Middle frontal gyrus (tissue), 1 donor: ENCODE measurements around the gene CAPN1.
"Not testable (repeated sequence)": the region's sequence is repeated elsewhere in the genome, so short reads cannot be mapped to it uniquely, and the experiment has no call there.

Source experiments
- DNase-seq: peaks from one replicate; pipeline ENCODE4 v3.0.0-alpha.2; 2015; ENCODE audit warnings: low spot score; ENCODE audit errors: extremely low spot score

CAPN1 gene

DNA sequence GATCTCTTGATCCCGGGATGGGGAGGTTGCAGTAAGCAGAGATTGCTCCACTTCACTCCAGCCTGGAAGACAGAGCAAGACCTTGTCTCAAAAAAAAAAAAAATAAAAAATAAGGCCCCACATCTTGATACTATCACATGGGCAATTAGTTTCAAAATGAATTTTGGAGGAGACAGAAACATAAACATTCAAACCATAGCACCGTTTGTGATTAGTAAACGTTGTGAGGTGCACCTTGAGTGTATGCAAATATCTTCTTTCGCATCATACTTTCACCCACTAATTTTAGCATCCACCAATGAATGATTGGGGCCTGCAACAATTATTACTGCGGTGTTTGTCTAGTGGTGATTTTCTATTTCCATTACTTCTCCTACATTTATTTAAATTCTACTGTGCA, 22.7 kb upstream of the CAPN1 start:
- no peak for DNase-seq

DNA sequence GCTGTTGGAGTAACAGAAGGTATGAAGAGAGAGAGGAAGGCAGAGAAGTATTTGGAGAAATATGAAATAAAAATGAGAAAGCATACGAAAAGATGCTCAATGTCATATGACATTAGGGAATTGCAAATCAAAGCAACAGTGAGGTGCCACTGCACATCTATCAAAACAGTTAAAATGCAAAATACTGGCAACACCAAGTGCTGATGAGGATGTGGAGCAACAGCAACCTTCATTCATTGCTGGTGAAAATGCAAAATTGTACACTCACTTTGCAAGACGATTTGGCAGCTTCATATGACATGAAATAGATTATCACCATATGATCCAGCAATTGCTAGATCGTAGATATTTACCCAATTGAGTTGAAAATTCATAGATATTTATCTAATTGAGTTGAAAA, 21.1 kb upstream of the CAPN1 start:
- no peak for DNase-seq

DNA sequence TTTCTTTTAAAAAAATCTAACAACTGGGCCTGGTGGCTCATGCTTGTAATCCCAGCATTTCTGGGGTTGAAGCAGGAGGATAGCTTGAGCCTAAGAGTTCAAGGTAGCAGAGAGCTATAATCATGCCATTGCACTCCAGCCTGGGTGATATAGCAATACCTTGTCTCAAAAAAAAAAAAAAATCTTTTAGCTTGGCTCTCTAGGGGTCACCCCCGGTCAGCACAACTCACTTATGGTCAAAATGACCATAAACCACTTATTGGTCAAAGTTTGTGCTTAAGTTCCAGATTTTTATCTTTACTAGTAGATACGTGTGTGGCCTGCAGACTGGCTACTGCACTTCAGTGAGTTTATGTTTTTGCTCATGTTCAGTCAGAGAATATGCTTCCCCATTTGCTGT, 18.0 kb upstream of the CAPN1 start:
- no peak for DNase-seq

DNA sequence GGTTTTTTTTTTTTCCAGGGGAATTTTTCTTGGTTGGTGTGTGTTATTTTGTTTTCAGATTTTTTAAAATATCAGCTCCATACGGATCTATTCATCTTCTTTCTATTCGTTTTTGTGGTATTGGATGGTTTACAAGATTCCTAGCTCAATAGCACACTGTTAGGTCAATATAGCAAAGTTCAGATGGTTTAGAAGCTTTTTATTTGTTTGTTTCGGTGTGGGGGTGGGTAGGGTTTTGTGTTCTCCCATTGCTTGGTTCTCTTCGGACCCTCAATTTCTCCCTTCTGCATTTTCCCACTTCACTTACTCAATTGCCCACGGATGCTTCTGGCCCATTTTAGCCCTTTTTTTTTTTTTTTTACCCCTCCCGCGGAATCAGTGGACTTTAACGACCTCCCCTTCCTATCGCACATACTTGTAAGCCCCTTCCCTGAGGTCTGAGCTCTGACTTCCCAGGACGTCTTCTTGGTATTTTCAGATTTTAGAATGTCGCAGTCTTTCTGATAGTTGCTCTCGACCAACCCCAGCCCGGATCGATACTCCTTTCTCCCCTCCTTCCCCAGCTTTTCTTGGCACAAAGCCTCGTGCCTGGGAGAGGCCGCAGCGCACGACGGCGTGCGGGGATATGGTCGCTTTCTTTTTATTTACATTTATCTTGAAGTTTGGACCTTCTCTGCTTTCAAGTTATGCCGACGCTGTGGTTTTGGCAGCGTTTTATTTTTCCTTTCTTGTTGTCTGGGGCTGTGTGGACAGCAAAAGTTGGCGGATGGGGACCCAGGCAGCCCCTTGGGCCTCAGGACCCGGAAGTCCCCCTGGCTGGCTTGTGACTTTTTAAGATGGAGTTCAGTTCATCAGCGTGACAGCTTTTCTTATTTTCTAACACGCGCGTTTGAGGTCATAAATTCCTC, 16.1 kb upstream of the CAPN1 start:
- no peak for DNase-seq

DNA sequence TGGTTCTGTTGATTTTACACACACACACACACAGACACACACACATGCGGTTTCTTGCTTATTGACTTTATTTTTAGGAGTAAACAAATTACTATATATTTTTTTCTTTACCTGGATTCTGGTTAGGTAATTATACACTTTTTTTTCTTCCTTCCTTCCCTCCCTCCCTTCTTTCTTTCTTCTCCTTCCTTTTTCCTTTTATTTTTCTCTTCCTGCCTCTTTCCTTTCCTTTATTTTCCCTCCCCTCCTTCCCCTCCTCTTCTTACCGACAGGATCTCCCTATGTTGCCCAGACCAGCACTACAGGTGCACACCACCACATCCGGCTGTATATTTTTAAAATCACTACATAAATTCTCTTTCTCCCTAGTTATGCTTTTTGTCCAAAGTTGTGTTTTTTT, 14.8 kb upstream of the CAPN1 start:
- no peak for DNase-seq

DNA sequence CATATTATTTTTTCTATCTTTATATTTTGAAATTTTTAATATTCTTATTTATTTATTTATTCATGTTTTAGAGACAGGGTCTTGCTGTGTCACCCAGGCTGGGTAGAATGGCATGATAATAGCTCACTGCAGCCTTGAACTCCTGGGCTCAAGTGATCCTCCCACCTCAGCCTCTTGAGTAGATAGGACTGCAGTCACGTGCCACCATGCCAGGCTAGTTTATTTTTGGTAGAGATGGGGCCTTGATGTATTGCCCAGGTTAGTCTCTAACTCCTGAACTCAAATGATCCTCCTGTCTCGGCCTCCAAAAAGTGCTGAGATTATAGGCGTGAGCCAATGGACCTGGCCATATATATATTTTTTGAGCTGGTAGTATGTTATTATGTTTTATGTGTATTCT, 14.1 kb upstream of the CAPN1 start:
- DNase-seq = no peak

DNA sequence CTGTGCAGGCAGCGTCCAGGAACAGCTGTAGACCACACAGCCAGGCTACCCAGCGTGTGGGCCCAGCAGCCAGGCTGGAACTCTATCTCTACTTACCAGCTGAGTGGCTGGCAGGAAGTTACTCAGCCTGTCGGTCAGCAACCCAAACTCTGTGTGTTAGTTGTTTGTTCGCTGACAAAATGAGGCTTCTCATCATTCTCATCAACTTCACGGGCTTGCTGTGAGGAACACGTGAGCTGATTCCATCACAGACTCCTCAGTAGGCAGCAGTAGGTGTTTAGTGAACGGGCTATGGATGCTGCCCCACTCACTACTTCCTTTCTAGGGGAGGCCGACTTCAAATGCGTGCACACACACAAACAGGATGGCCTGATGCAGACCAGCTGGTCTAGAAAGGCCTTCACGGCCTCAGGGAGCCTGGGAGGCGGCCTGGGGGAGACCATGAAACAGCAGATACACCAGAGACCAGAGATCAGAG, 12.5 kb upstream of the CAPN1 start:
- no peak for DNase-seq

DNA sequence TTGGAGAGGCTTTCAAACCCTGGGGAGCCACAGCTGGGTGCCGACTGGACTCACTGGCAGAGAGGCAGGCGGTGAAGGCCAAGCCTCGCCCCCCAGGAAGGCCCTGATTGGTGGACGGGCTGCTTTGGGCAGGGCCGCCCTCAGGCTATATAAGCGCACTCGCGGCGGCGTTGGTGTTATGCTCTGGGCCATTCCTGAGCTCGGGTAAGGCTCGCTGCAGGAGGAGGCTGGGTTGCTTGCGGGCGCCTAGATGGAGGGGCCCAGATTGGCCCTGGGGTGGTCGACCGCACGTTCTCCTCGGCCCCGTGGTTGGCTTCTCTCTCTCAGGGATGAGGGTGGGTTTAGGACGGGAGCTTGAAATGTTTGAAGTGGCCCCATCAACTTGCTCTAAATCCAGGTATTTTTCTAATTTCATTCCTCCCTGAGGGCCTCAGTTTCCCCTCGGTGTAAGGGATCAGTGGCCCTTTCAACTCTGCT, 11.6 kb upstream of the CAPN1 start, which contains the start of gene SPDYC:
Gene SPDYC, plus strand, starts transcription at position 176 of the 477 bp plus-strand sequence. CDS start 1,125 bp downstream, outside the sequence.
- DNase-seq = no peak

DNA sequence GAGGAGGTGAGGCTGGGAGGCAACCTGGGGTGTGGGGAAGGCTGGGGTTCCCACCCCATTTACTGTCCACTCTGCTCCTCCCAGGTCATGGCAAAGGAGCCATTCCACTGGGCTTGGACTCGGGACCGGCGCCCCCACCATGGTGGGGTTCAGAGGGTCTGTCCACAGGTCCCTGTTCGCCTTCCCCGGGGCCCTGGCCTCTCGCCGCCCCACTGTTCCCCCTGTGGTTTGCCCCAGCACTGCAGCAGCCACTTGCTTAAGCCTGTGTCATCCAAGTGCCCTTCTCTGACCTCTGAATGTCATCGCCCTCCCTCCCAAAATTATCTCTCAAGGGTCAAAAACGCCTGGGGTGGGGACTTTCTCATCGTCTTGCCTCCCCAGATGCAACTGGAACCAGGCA, 9.1 kb upstream of the CAPN1 start:
- no peak for DNase-seq

DNA sequence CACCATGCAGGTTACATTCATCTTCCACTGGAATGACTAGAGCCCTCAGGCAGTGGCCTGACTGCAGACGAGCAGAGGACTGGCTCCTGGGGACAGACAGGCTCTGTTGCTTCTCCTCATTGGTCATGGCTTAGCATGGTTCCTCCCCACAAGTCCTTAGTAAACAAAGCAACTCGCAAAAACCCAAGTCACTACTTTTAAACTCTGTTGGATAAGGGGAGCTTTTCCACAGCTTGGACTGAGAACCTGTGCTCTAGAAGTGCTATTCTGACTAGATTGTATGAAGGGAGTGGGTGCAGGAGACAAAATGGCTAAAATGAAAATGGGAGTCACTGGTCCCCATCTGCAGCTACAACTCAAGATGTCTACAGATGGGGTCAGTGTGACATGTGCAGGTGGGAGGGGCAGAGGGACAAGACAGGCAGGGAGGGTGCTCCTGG, 7.1 kb upstream of the CAPN1 start:
- DNase-seq = not testable (repeated sequence)

DNA sequence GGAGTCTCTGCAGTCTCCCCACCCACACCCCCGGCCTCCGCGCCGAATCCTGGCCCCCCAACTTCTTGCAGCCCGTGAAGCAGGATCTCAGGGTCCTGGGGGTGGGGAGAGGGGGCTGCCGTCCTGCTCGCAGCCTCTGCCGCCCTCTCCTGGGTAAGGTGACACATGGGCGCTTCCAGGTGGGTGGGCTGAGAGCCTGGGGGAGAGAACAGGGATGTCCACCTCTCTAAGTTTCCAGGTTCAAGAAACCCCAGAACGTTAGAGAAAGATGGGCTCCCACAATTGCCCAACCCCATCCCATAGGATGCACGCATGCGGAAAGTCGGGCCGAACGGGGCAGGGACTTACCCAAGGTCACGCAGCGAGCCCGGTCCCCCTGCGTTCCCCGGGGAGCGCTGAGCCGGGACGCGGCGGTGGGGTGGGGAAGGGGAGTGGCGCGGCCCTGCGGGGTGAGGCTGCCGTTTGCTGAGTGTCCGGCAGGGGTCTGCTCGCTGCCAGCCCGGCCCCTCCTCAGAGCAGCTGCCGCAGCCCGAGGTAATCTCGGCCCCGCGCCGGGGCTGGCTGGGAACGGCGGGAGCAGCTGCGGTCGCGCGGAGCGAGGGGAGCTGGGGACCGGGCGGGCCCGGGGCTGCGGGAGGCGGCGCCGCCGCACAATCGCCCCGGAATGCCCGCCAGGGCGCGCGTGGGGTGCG, 705 bp upstream of the CAPN1 start:
- DNase-seq = no peak

DNA sequence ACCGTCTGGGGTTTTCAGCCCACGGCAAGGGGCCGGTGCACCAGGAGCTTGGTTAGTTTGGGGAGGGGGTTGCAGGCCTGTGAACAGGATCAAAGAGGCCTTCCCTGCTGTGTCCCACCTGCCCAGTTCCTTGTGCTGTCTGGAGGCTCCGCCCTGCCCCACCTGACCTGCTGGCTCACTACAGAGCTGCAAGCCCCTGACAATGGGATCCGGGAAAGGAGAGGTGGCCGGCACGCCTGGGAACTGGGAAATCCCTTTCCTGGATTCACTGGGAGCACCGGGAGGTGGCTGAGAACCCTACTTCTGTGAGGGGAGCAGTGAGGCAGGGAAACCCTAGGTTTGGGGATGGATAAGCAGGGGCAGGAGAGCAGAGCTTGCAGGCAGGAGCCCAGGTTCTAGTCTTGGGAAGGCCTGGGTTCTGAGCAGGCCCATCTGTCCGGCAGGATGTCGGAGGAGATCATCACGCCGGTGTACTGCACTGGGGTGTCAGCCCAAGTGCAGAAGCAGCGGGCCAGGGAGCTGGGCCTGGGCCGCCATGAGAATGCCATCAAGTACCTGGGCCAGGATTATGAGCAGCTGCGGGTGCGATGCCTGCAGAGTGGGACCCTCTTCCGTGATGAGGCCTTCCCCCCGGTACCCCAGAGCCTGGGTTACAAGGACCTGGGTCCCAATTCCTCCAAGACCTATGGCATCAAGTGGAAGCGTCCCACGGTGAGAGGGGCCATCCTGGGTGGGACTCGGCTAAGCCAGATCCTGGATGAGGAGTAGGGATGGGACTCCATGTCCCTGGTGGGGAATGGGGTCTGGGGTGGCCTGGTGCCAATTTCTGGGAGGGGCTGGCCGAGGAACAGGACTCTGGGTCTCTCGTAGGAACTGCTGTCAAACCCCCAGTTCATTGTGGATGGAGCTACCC, 786 bp downstream of the CAPN1 start:
- no peak for DNase-seq

DNA sequence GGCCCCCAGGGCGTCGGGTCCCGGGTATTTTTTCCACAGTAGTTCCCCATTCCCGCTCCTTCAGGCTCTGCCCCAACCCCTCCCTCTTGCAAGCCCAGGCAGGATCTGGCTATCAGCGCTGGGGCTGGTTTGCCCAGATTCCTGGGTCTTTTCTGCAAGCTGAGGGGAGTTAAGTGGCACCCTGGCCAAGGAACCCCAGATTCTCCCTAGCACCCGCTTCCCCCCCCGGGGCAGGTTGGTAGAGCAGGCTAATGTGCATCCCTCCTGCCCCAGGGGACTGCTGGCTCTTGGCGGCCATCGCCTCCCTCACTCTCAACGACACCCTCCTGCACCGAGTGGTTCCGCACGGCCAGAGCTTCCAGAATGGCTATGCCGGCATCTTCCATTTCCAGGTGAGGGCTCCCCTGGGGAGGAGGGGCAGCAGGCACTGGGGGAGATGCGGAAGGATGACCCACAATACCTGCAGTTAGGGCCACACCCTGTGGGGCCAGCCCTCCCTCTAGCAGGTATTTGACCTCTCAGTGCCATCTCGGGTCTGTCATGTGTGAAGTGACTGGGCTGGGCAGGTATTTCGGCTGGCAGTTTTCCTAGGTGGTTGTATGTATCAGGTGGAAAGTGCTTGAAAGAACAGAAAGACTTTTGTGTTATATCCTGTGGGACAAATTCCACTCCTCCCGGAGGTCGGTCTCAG, 1.6 kb downstream of the CAPN1 start:
- DNase-seq = no peak

DNA sequence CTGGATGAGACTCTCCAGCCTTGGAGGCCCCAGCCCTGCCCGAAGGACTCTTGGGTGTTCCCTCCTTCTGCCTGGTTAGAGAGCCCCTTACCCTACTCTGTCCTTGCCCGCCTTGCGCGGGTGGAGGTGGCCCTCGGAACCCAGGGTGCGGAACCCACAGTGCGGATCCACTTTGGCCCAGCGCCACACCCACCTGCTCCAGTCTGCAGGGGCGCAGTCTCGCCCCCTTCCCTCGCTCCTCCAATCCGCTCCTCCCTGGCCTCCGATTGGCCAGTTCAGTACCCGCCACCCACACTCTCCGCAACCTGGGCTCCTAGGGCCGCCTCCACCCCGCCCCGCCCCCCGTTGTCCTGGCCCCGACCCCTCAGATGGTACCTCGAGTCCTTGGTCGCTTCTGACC, 2.4 kb downstream of the CAPN1 start:
- no peak for DNase-seq

DNA sequence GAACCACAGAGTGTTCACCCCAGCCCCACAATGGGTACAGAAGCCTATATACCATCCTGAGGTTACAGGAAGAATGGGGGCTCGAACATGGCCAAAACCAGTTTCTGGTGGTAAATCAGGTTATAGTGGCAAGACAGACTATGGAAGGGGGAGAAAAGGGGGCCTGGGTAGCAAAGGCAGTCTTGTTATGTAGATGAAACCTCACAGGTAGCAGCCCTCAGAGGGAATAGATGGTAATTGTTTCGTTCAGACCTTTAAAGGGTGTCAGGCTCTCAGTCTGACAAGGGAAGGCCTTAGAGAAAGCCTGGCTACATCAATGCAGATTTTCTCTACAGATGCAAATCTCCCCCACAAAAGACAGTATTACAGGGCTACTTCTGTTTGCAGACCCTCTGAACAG, 3.4 kb downstream of the CAPN1 start:
- DNase-seq = no peak

DNA sequence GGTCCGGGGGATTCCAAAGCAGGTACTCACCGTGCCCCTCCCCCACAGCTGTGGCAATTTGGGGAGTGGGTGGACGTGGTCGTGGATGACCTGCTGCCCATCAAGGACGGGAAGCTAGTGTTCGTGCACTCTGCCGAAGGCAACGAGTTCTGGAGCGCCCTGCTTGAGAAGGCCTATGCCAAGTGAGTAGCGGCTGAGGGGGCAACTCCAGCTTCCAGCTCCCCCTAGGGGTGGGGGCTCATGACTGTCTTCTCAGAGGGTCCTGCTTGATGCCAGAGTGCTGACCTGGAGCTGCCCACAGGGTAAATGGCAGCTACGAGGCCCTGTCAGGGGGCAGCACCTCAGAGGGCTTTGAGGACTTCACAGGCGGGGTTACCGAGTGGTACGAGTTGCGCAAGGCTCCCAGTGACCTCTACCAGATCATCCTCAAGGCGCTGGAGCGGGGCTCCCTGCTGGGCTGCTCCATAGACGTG, 4.2 kb downstream of the CAPN1 start:
- no peak for DNase-seq

DNA sequence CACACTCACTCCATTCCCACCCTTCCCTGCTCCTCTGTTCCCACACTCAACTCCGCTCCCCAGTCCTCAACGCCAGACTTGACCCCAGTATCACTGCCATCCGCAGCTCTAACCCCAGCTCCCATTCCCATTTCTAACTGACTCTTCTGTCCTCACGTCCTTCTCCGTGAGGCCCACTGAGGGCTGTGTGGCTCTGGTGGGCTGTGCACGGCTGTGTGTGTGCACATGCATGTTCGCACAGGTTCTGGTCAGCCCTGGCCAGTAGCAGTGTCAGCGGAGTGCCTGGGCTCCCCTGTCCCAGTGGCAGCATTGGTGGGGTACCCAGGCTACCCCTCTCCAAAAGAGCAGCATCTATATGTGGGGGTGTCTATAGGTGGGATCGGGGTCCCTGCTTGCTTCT, 5.0 kb downstream of the CAPN1 start:
- no peak for DNase-seq

DNA sequence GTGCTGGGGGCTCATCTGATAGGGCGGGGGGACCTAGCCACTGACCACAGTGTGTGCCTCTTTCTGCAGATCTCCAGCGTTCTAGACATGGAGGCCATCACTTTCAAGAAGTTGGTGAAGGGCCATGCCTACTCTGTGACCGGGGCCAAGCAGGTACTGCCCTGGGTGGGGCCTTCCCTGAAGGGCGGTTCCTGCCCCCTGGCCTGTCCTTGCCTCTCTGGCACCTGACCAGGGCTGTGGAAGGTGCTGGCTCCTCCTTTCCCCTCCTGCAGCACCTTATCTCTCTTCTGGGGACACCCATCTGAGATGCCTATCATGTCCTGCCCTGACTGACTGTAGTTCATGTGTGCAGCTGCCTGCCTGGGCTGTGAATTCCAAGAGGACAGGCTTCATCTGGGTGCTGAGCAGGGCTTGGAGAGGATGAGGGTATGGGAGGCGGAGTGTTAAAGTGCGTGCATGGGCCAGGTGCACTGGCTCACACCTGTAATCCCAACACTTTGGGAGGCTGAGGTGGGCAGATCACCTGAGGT, 5.5 kb downstream of the CAPN1 start:
- no peak for DNase-seq

DNA sequence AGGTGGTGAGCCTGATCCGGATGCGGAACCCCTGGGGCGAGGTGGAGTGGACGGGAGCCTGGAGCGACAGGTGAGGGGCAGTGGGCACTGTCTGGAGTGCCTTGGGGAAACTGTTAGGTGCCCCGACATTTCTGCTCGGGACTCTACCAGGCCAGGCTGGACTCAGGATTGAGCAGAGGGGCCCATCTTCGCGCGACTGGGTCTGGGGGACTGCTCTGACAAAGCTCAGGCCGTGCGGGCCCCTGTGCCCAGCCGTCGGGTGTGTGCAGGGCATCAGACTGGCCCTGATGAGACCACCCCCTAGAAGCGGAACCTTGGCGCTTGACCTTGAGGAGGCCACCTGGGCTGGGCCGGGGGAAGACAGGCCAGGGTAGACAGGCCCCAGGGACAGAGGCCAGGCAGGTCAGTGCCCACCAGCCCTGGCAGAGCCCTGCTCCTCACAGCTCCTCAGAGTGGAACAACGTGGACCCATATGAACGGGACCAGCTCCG, 6.3 kb downstream of the CAPN1 start:
- no peak for DNase-seq

DNA sequence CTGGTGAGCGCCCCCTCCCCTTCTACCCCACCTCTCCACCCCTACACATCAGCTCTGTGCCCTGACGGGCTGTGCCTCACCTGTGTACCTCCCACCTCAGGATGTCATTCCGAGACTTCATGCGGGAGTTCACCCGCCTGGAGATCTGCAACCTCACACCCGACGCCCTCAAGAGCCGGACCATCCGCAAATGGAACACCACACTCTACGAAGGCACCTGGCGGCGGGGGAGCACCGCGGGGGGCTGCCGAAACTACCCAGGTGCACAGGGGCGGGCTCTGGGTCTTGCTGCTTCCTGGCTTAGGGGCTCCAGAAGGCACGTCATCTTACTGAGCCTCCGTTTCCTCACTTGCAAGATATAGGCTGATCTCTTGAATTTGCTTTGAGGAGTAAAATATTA, 6.8 kb downstream of the CAPN1 start:
- DNase-seq = no peak
